Central memory CD8-positive, alpha-beta T cell (primary cell): ENCODE results near the gene DLL4.
A peak's percentile ranks its signal among the peaks of the same experiment; 100 is the strongest.

Source experiments
- ATAC-seq: fragments of 150-1000 bp; cut with Tn5 transposase; replicated peaks from 2 replicates; pipeline ENCODE4 v1.10.0; 2022; ENCODE audit warnings: mild to moderate bottlenecking, moderate FRiP score, moderate number of reproducible peaks; ENCODE audit not compliant: poor library complexity, severe bottlenecking; ENCODE audit errors: extremely low read depth
- DNase-seq, 2 donors: peaks; one replicate each; pipeline ENCODE4 v3.0.0; 2021; ENCODE audit warnings: low spot score in 2 of 2
- H3K27ac Mint-ChIP-seq: one replicate; pipeline ENCODE4 v1.8.0; 2022; ENCODE audit warnings: low read depth, mild to moderate bottlenecking, moderate library complexity, mixed read lengths
- H3K27me3 Mint-ChIP-seq: one replicate; pipeline ENCODE4 v1.8.0; 2022; ENCODE audit warnings: mixed read lengths
- H3K36me3 Mint-ChIP-seq: one replicate; pipeline ENCODE4 v1.8.0; 2022; ENCODE audit warnings: mild to moderate bottlenecking, moderate library complexity, mixed read lengths; ENCODE audit not compliant: insufficient read depth
- H3K4me1 Mint-ChIP-seq: one replicate; pipeline ENCODE4 v1.8.0; 2022; ENCODE audit warnings: mixed read lengths
- H3K4me3 Mint-ChIP-seq: one replicate; pipeline ENCODE4 v1.8.0; 2022; ENCODE audit warnings: mild to moderate bottlenecking, moderate library complexity, mixed read lengths
- H3K9me3 Mint-ChIP-seq: one replicate; pipeline ENCODE4 v1.8.0; 2022; ENCODE audit warnings: mixed read lengths

The DLL4 gene

DNA sequence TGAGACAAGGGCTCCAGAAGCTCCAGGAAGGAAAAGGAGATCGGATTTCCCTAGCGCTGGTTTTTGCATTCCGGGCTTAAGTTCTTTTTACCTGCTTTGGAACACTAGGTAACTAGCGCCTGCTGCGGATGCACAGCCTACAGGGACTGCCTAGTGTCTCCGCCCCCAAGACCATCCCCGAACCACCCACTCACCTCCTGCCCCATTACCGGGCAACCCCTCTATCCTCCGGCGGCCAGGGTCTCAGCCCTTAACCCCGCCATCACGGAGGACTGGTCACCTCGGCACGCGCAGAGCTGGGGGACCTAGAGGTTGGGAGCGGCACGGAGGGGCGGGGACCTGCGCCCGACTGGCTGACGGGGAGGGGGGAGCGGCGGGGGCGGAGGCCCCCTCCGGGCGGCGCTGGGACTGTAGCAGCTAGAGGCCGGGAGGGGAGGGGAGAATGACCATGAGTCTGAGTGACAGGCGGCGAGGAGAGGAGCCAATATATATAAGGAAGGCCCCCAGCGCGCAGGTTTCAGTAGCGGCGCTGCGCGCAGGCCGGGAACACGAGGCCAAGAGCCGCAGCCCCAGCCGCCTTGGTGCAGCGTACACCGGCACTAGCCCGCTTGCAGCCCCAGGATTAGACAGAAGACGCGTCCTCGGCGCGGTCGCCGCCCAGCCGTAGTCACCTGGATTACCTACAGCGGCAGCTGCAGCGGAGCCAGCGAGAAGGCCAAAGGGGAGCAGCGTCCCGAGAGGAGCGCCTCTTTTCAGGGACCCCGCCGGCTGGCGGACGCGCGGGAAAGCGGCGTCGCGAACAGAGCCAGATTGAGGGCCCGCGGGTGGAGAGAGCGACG, at the start of gene DLL4:
Gene DLL4, plus strand, starts transcription at position 520 of the 839 bp plus-strand sequence. CDS start 329 bp downstream, outside the sequence.
- ATAC-seq = peak; percentile 41
- H3K9me3 Mint-ChIP-seq = no peaks in the 10 kb centered on the region
- H3K36me3 Mint-ChIP-seq = peaks cover 3% of the 10 kb centered on the region
- H3K27ac Mint-ChIP-seq = no peak within 1 kb of the TSS
- H3K27me3 Mint-ChIP-seq = peaks cover 72% of the 10 kb centered on the region
- DNase-seq = no peak
- peak within 1 kb of the TSS; percentile 76 for H3K4me3 Mint-ChIP-seq
- peaks cover 50% of the 10 kb centered on the region for H3K4me1 Mint-ChIP-seq

DNA sequence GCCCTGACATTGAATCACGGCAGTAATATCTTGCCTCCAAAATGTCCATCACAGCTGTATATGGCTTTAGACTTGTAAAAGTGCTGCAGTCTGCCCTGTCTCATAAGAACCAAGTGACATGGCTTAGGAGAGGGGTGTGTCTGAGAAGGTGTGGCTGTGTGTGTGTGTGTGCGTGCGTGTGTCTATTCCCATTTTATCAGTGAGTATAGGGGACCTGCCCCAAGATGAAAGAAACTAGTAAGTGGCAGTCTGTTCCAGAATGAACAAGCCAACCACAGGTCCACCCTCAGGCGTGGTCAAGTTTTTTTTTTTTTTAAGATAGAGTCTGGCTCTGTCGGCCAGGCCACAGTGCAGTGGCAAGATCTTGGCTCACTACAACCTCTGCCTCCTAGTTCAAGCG, 49.5 kb upstream of the DLL4 start:
- Mint-ChIP-seq H3K36me3 (peaks cover under 1% of the 10 kb centered on the region), H3K4me1 (peaks cover 5% of the 10 kb centered on the region), H3K27me3 (peaks cover under 1% of the 10 kb centered on the region), H3K9me3 (no peaks in the 10 kb centered on the region), H3K27ac (no peak overlapping the region), H3K4me3 (no peak overlapping the region)
- DNase-seq = no peak
- no peak for ATAC-seq

DNA sequence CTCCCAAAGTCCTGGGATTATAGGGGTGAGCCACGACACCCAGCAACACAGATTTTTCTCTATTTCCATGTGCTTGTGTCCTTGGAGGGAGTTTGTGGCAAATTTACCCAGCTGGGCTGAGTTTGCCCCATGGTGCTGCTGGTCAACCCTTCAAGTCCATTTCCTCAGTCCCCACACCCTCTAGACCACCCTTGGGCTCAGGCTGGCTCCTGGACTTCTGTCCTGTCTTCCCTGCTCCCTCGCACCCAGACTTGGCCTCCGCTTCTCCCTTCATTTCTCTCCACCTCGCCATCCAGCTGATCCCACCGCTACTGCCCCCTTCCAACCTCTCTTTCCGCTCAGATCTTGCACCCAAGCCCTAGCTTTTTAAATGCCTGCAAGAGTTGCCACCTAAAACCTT, 47.8 kb upstream of the DLL4 start:
- DNase-seq (no peak), ATAC-seq (no peak)
- peaks cover 8% of the 10 kb centered on the region for H3K27me3 Mint-ChIP-seq
- H3K27ac Mint-ChIP-seq = no peak overlapping the region
- no peaks in the 10 kb centered on the region for H3K9me3 Mint-ChIP-seq
- peaks cover 1% of the 10 kb centered on the region for H3K36me3 Mint-ChIP-seq
- no peak overlapping the region for H3K4me3 Mint-ChIP-seq
- H3K4me1 Mint-ChIP-seq = peaks cover 13% of the 10 kb centered on the region

DNA sequence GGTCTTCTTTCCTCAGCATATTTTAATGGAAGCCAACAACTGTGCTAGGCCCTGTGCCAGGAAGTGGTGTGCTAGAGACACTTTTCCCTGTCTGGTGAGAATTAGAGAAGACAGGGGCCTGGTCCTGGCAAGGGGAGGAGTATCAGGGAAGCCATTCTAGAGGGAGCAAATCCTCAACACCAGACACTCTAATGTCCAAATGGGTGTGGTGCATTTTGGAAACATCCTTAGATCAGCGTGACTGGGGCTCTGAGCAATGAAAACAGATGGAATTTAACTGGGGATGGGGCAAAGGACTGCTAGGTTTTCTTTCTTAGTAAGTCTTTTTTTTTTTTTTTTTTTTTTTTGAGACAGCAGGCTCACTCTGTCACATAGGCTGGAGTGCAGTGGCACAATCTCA, 42.6 kb upstream of the DLL4 start:
- H3K36me3 Mint-ChIP-seq = peaks cover 1% of the 10 kb centered on the region
- no peak overlapping the region for H3K4me3 Mint-ChIP-seq
- DNase-seq (no peak), ATAC-seq (no peak)
- no peak overlapping the region for H3K27ac Mint-ChIP-seq
- peaks cover 14% of the 10 kb centered on the region for H3K4me1 Mint-ChIP-seq
- no peaks in the 10 kb centered on the region for H3K9me3 Mint-ChIP-seq
- H3K27me3 Mint-ChIP-seq = peaks cover 8% of the 10 kb centered on the region

DNA sequence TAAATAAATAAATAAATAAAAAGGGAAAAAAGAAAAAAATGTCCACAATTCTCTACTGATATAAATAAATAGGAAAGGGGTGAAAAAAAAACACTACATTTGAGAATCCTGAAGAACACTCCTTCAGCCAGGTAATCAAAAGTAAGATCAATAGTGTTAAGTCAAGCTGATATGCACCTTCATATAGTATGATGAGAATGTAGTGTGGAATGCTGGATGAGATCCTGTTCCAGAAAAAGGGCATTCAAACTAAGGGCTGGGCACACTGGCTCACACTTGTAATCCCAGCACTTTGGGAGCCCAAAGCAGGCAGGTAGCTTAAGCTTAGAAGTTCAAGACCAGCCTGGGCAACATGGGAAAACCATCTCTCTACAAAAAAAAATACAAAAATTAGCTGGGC, 40.0 kb upstream of the DLL4 start:
- H3K4me1 Mint-ChIP-seq = peaks cover 27% of the 10 kb centered on the region
- no peak overlapping the region for H3K4me3 Mint-ChIP-seq
- H3K36me3 Mint-ChIP-seq = peaks cover 1% of the 10 kb centered on the region
- no peak overlapping the region for H3K27ac Mint-ChIP-seq
- no peak for ATAC-seq
- no peak for DNase-seq
- H3K27me3 Mint-ChIP-seq = peaks cover 8% of the 10 kb centered on the region
- H3K9me3 Mint-ChIP-seq = no peaks in the 10 kb centered on the region

DNA sequence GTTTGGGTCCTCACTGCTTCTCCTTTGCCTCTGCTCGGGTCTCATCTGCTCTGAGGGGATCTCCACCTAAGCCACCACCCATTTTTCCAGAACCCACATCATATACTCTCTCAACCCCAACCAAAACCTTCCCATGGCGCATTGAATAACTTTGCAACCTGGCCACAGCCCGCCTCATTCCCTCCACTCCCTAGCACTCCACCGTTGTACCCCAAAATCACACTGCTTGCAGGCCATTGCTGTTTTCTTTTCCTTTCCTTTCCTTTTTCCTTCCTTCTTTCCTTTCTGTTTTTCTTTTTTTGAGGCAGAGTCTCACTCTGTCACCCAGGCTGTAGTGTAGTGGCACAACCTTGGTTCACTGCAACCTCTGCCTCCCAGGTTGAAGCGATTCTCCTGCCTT, 38.0 kb upstream of the DLL4 start:
- peaks cover 9% of the 10 kb centered on the region for H3K36me3 Mint-ChIP-seq
- DNase-seq = no peak
- H3K4me1 Mint-ChIP-seq = peaks cover 33% of the 10 kb centered on the region
- H3K27me3 Mint-ChIP-seq = no peaks in the 10 kb centered on the region
- no peak overlapping the region for H3K4me3 Mint-ChIP-seq
- no peak overlapping the region for H3K27ac Mint-ChIP-seq
- no peak for ATAC-seq
- no peaks in the 10 kb centered on the region for H3K9me3 Mint-ChIP-seq

DNA sequence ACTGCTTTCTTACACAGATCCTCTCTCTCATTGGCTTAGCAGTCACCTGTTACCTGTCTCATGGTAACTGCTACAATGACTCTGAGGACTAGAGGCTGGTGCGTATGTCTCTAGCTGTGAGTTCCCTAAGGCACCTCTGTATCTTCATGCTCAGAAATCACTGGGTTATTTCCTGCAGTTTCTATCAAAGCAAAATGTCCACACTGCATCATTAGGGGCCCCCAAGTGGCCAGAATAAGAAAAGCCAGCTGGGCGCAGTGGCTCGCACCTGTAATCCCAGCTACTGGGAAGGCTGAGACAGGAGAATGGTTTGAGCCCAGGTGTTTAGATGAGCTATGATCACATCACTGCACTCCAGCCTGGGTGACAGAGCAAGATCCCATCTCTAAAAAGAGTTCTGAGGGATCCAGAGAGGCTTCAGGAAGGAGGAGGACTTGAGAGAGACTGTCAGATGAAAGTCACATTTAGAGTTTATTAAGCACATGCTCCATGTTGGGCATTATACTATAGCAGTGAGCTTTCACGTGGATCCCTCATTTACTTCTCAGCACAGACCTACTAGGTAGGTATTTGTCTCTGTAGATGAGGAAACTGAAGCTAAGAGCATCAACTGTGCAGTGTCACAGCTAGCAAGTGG, 37.2 kb upstream of the DLL4 start:
- peaks cover 34% of the 10 kb centered on the region for H3K4me1 Mint-ChIP-seq
- DNase-seq (no peak), ATAC-seq (no peak)
- H3K36me3 Mint-ChIP-seq = peaks cover 14% of the 10 kb centered on the region
- no peaks in the 10 kb centered on the region for H3K9me3 Mint-ChIP-seq
- no peak overlapping the region for H3K27ac Mint-ChIP-seq
- no peaks in the 10 kb centered on the region for H3K27me3 Mint-ChIP-seq
- peak overlapping the region; percentile 19 for H3K4me3 Mint-ChIP-seq

DNA sequence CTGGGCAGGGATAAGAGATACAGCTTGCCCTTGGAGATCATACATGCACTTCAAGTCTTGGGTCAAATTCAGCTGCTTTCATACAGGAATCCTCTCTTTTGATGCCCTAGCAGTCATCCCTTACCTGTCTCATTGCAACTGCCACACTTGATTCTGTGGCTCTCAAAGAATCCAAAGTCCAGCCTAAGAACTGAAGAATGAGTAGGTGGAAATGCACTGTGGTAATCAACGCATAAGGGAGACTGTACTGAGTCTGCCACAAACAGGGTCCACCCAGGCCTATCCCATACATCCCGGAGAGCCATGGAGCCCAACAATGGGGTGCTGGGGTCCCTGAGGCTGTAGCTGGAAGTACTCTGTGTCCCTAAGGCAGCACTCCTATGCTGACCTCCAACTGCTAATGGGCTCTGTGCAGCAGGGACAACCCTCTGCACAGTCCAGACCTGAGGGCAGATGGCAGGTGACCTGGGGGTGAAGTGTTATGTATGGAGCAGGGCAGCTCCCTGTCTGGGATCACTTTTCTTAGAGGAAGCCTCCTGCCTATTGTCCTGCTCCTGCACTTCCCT, 36.6 kb upstream of the DLL4 start:
- H3K4me3 Mint-ChIP-seq = no peak overlapping the region
- H3K9me3 Mint-ChIP-seq = no peaks in the 10 kb centered on the region
- H3K4me1 Mint-ChIP-seq = peaks cover 34% of the 10 kb centered on the region
- H3K27me3 Mint-ChIP-seq = no peaks in the 10 kb centered on the region
- ATAC-seq = no peak
- no peak overlapping the region for H3K27ac Mint-ChIP-seq
- peaks cover 17% of the 10 kb centered on the region for H3K36me3 Mint-ChIP-seq
- DNase-seq = no peak

DNA sequence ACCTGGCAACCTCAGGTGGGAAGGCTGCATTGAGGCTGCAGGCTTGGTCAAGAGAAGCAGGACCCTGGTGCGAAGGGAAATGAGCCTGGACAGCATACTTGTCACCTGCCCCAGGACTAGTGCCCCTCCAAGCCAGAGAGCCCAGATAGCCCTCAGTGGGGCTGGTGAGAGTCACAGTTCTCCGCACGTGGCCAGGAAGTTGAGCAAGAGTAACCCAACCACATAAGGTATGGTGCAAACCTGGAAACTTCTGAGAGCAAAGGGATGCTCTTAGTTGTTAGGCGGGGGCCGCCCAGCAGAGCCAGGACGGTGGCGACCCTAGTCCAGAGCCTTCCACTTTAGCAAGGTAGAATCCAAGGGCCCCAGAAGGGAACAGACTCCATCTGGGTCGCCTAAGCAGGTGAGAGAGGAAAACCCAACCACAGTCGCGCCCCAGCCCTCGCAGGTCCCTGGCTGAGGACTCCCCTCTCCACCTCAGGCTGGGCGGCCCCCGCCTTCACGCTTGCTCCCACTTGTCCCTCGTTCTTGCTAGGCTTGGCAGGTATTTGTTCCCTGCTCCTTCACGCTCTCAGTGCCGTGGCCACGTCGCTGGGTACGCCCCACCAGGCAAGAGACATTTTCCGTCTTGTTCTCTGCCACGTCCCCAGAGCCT, 36.0 kb upstream of the DLL4 start:
- Mint-ChIP-seq H3K4me1 (peaks cover 34% of the 10 kb centered on the region), H3K27me3 (no peaks in the 10 kb centered on the region), H3K36me3 (peaks cover 22% of the 10 kb centered on the region), H3K9me3 (no peaks in the 10 kb centered on the region), H3K4me3 (peak overlapping the region; percentile 100), H3K27ac (peak overlapping the region; percentile 99)
- no peak for ATAC-seq
- DNase-seq = no peak

DNA sequence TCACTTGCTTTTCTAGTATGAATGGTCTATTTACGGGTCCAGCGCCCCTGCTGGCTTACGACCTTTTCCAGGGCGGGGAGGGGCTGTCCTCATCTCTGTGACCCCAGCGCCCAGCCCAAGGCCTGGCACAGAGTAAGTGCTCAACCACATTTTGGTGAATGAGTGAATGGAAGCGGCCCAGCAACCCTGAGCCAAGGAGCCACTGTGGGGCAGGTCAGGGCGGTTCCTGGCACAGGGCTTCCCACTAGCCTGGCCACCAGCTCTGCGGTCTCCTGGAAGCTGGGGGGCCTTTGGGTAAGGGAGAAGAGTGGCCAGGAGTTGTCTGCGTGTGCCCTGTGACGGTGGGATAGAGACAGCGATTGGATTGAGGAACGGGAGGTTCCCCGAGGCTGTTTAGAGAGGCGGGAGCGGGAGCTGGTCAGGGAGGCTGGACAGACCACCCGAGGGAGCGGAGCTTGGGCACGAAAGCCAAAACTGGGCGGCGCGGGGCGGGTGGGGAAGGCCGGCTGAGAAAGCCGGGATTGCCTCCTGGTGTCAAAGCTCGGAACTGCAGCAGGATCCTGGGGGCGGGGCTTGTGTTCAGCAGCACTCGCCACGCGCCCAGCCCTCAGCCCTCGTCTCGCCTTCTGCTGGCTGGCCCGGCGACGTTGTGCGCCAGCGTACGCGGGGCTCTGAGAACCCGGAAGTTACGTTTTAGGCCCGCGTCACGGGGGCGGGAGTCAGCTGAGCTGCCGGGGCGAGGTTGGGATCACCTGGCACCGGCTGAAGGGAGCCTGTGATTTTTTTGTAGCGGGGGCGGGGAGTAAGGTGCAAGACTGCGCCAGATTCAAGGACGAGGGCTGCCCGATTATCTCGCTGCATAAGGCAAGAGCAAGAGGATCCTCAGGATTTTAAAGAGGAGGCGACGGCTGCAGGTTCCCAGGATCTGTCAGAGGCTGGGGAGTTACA, 35.1 kb upstream of the DLL4 start, which contains the start of gene VPS18:
Gene VPS18, plus strand, starts transcription at position 718 of the 948 bp plus-strand sequence. CDS start 319 bp downstream, outside the sequence.
- peak within 1 kb of the TSS; percentile 100 for H3K4me3 Mint-ChIP-seq
- peaks cover 34% of the 10 kb centered on the region for H3K4me1 Mint-ChIP-seq
- ATAC-seq = peak; percentile 98

DNA sequence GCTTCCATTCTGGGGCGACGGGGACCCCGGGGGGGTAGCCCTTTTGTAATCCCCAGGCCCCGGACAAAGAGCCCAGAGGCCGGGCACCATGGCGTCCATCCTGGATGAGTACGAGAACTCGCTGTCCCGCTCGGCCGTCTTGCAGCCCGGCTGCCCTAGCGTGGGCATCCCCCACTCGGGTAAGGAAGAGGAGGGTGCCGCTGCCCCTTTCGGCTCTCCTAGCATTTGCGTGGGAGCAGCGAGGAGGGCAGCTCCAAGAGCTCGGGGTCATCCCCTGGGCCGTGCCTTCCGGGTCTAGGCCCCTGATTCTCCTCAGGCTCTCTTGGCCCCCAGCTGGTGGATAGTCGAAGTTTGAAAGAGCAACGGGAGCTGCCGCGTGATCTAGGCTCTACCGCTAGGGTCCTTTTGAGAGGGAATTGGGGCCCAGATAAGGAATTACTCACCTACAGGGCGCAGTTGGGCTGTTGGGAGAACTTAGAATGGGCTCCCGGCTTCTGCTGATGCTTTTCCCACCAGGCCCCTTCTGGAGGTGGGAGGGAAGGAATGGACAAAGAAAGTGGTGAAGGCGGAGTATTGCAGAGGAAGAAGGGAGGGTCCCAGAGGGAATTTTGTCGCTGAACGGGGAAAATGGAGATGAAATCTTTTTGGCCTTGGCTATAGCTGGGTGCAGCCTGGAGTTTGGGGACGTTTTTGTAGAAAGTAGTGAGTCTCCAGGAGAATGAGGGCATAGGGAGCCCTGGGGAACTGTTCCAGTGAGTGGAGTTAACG, 34.3 kb upstream of the DLL4 start:
- peaks cover 27% of the 10 kb centered on the region for H3K36me3 Mint-ChIP-seq
- peak overlapping the region; percentile 99 for H3K27ac Mint-ChIP-seq
- H3K27me3 Mint-ChIP-seq = no peaks in the 10 kb centered on the region
- peak; percentile 41 to 42 for DNase-seq
- no peaks in the 10 kb centered on the region for H3K9me3 Mint-ChIP-seq
- peak; percentile 70 for ATAC-seq
- peak overlapping the region; percentile 100 for H3K4me3 Mint-ChIP-seq
- H3K4me1 Mint-ChIP-seq = peaks cover 34% of the 10 kb centered on the region

More for the DNA sequence above, 35.1 kb upstream of the DLL4 start, which contains the start of gene VPS18:
- no peaks in the 10 kb centered on the region for H3K9me3 Mint-ChIP-seq
- peak; percentile 97 to 100 for DNase-seq
- peak within 1 kb of the TSS; percentile 99 for H3K27ac Mint-ChIP-seq
- H3K36me3 Mint-ChIP-seq = peaks cover 26% of the 10 kb centered on the region
- H3K27me3 Mint-ChIP-seq = no peaks in the 10 kb centered on the region
